ENCODE measurements around the gene OR4K1.

GRCh38 chr14:19917243-19917642 is 13.5 kb upstream of the OR4K1 start:
- no peak for TF ChIP-seq CTCF (IDR thresholded peaks at IDR 0.05 in 4 of 5, conservative IDR thresholded peaks at IDR 0.05 in 1 of 5)
- TF ChIP-seq POLR2A (IDR thresholded peaks at IDR 0.05), result no peak

Measured in gastrocnemius medialis (tissue), 4 donors.